ENCODE results near the gene PRKD1.
A peak's percentile ranks its signal among the peaks of the same experiment; 100 is the strongest.

Gene PRKD1

GRCh38 chr14:29836395-29836794 is 91.3 kb downstream of the PRKD1 start:
- DNase-seq = no peak

- DNase-seq = no peak
These were observed 95.6 kb downstream of the PRKD1 start for GRCh38 chr14:29832042-29832441.

- DNase-seq = no peak
These were observed 97.8 kb downstream of the PRKD1 start for GRCh38 chr14:29829851-29830250.

- DNase-seq = no peak
These were observed 103.8 kb downstream of the PRKD1 start for GRCh38 chr14:29823816-29824215.

- no peak for DNase-seq
These were observed 105.3 kb downstream of the PRKD1 start for GRCh38 chr14:29822430-29822709.

- DNase-seq = peak; percentile 79
These were observed 105.8 kb downstream of the PRKD1 start for GRCh38 chr14:29821661-29822429.

- DNase-seq = no peak
These were observed 106.4 kb downstream of the PRKD1 start for GRCh38 chr14:29821242-29821641.

- no peak for DNase-seq
These were observed 106.9 kb downstream of the PRKD1 start for GRCh38 chr14:29820785-29821184.

GRCh38 chr14:29817767-29818405 is 109.8 kb downstream of the PRKD1 start:
- DNase-seq = no peak

- DNase-seq = no peak
These were observed 112.5 kb downstream of the PRKD1 start for GRCh38 chr14:29815016-29815674.

- peak; percentile 81 for DNase-seq
These were observed 113.3 kb downstream of the PRKD1 start for GRCh38 chr14:29814156-29815015.

GRCh38 chr14:29810682-29811081 is 117.0 kb downstream of the PRKD1 start:
- peak; percentile 81 for DNase-seq

GRCh38 chr14:29810064-29810463 is 117.6 kb downstream of the PRKD1 start:
- DNase-seq = no peak

GRCh38 chr14:29806124-29806517 is 121.5 kb downstream of the PRKD1 start:
- no peak for DNase-seq

- peak; percentile 11 for DNase-seq
These were observed 122.1 kb downstream of the PRKD1 start for GRCh38 chr14:29805415-29806123.

GRCh38 chr14:29804481-29805266 is 123.0 kb downstream of the PRKD1 start:
- no peak for DNase-seq

GRCh38 chr14:29803045-29803444 is 124.6 kb downstream of the PRKD1 start:
- DNase-seq = no peak

- no peak for DNase-seq
These were observed 125.4 kb downstream of the PRKD1 start for GRCh38 chr14:29802211-29802610.

GRCh38 chr14:29800961-29801360 is 126.7 kb downstream of the PRKD1 start:
- DNase-seq = no peak

GRCh38 chr14:29799464-29800095 is 128.1 kb downstream of the PRKD1 start:
- DNase-seq = no peak

- DNase-seq = no peak
These were observed 128.8 kb downstream of the PRKD1 start for GRCh38 chr14:29798811-29799210.

All from NCI-H1092 (cell line).